Ammon's horn (tissue), 1 donor: Measurements from ENCODE around the gene FAM151A.

Experiments
- DNase-seq: peaks from one replicate; pipeline ENCODE4 v3.0.0-alpha.2; 2016; ENCODE audit warnings: low spot score

The FAM151A gene

GRCh38 chr1:54604051-54604450, 19.3 kb downstream of the FAM151A start:
- no peak for DNase-seq

GRCh38 chr1:54603241-54603640, 20.1 kb downstream of the FAM151A start:
- DNase-seq, result no peak

- DNase-seq, result no peak
Observed at GRCh38 chr1:54602554-54602953, 20.8 kb downstream of the FAM151A start.

- no peak for DNase-seq
Observed at GRCh38 chr1:54601730-54602129, 21.6 kb downstream of the FAM151A start.

GRCh38 chr1:54600947-54601721, 22.2 kb downstream of the FAM151A start:
- DNase-seq, result no peak

- DNase-seq, result no peak
Observed at GRCh38 chr1:54599211-54599823, 24.0 kb downstream of the FAM151A start.

GRCh38 chr1:54597455-54598030, 25.8 kb downstream of the FAM151A start:
- no peak for DNase-seq

- DNase-seq, result no peak
Observed at GRCh38 chr1:54596756-54597155, 26.6 kb downstream of the FAM151A start.

GRCh38 chr1:54595956-54596498, 27.3 kb downstream of the FAM151A start:
- no peak for DNase-seq

GRCh38 chr1:54594463-54594862, 28.9 kb downstream of the FAM151A start:
- DNase-seq, result no peak

- no peak for DNase-seq
Observed at GRCh38 chr1:54593571-54594160, 29.7 kb downstream of the FAM151A start.

GRCh38 chr1:54591127-54591756, 32.1 kb downstream of the FAM151A start:
- DNase-seq, result no peak

GRCh38 chr1:54588377-54588776, 34.9 kb downstream of the FAM151A start:
- DNase-seq, result no peak

- DNase-seq, result no peak
Observed at GRCh38 chr1:54585181-54586066, 37.9 kb downstream of the FAM151A start.

GRCh38 chr1:54584575-54584974, 38.8 kb downstream of the FAM151A start:
- DNase-seq, result no peak

- peak; percentile 49 for DNase-seq
Observed at GRCh38 chr1:54583871-54584270, 39.5 kb downstream of the FAM151A start.

- DNase-seq, result no peak
Observed at GRCh38 chr1:54583307-54583686, 40.0 kb downstream of the FAM151A start.

GRCh38 chr1:54582566-54583306, 40.6 kb downstream of the FAM151A start:
- DNase-seq, result peak; percentile 51

- peak; percentile 89 for DNase-seq
Observed at GRCh38 chr1:54581621-54582035, 41.7 kb downstream of the FAM151A start.

- no peak for DNase-seq
Observed at GRCh38 chr1:54580856-54581550, 42.3 kb downstream of the FAM151A start.
